Measurements from ENCODE around the gene AK1. TPM values are rescaled to one million over a fixed set of nuclear protein-coding genes. Genes with fewer than 3 reads are reported as not detected.
A peak's percentile ranks its signal among the peaks of the same experiment; 100 is the strongest.

The AK1 gene
- total RNA-seq, 2 experiments from 2014 or later, result 46.7 to 52.6 TPM

GRCh38 chr9:127860779-127861178 lies 16.7 kb downstream of the AK1 start:
- Histone ChIP-seq H3K36me3 (ENCODE audit: insufficient read depth, low read length) (no peaks in the 10 kb centered on the region), H3K27me3 (ENCODE audit: control insufficient read depth in 1 of 2, insufficient read depth in 2 of 2, low read length in 2 of 2) (no peaks in the 10 kb centered on the region), H3K4me1 (ENCODE audit: insufficient read depth, low read length) (peaks cover 65% of the 10 kb centered on the region), H3K4me3 (ENCODE audit: low read length) (no peak overlapping the region), H3K9me3 (ENCODE audit: control insufficient read depth in 1 of 2, insufficient read depth in 1 of 2, low read length in 2 of 2) (no peaks in the 10 kb centered on the region), H3K27ac (ENCODE audit: low read depth in 1 of 2, low read length in 2 of 2) (no peak overlapping the region)
- Mint-ChIP-seq H3K36me3 (ENCODE audit: low read depth) (peaks cover 3% of the 10 kb centered on the region), H3K9me3 (no peaks in the 10 kb centered on the region), H3K27me3 (no peaks in the 10 kb centered on the region), H3K27ac (peak overlapping the region; percentile 87), H3K4me3 (no peak overlapping the region), H3K4me1 (ENCODE audit: low read depth) (peaks cover 38% of the 10 kb centered on the region)
- DNase-seq, result no peak
- ChIA-PET CTCF (no interaction called here), POLR2A (interaction anchor here (1.0 kb wide), 1 partner anchor 8 kb away, joined by 3 read pairs; no protein-coding TSS in a partner anchor)
- no peak for TF ChIP-seq CTCF (IDR thresholded peaks at IDR 0.05)
- ATAC-seq (ENCODE audit: poor library complexity), result no peak
- intact Hi-C loops (cut with DNase I, micrococcal nuclease), result loop anchor here in 1 of 2 experiments (5.0 kb wide), 1 partner anchor 37 kb away; the partner anchor contains the start of gene ST6GALNAC6

GRCh38 chr9:127860260-127860659 lies 17.2 kb downstream of the AK1 start:
- Histone ChIP-seq H3K4me3 (ENCODE audit: low read length) (no peak overlapping the region), H3K27ac (ENCODE audit: low read depth in 1 of 2, low read length in 2 of 2) (no peak overlapping the region), H3K4me1 (ENCODE audit: insufficient read depth, low read length) (peaks cover 66% of the 10 kb centered on the region), H3K36me3 (ENCODE audit: insufficient read depth, low read length) (no peaks in the 10 kb centered on the region), H3K9me3 (ENCODE audit: control insufficient read depth in 1 of 2, insufficient read depth in 1 of 2, low read length in 2 of 2) (no peaks in the 10 kb centered on the region), H3K27me3 (ENCODE audit: control insufficient read depth in 1 of 2, insufficient read depth in 2 of 2, low read length in 2 of 2) (no peaks in the 10 kb centered on the region)
- peak overlapping the region; percentile 87 for H3K27ac Mint-ChIP-seq
- ATAC-seq (ENCODE audit: poor library complexity) (no peak), DNase-seq (no peak)
- H3K4me1 Mint-ChIP-seq (ENCODE audit: low read depth), result peaks cover 38% of the 10 kb centered on the region
- H3K27me3 Mint-ChIP-seq, result no peaks in the 10 kb centered on the region
- ChIA-PET CTCF (interaction anchor here (0.6 kb wide), 1 partner anchor 306 kb away, joined by 3 read pairs; no protein-coding TSS in a partner anchor), POLR2A (no interaction called here)
- no peak for TF ChIP-seq CTCF (IDR thresholded peaks at IDR 0.05)
- intact Hi-C loops (cut with DNase I, micrococcal nuclease), result loop anchor here in 1 of 2 experiments (5.0 kb wide), 1 partner anchor 37 kb away; the partner anchor contains the start of gene ST6GALNAC6
- no peak overlapping the region for H3K4me3 Mint-ChIP-seq
- H3K9me3 Mint-ChIP-seq, result no peaks in the 10 kb centered on the region
- no peaks in the 10 kb centered on the region for H3K36me3 Mint-ChIP-seq (ENCODE audit: low read depth)

- DNase-seq (no peak), ATAC-seq (ENCODE audit: poor library complexity) (no peak)
- POLR2A ChIA-PET, result interaction anchor here (1.1 kb wide), 1 partner anchor 61 kb away, joined by 3 read pairs; no protein-coding TSS in a partner anchor
- H3K4me3 ChIP-seq (ENCODE audit: low read length), result no peak overlapping the region
- Mint-ChIP-seq H3K36me3 (ENCODE audit: low read depth) (no peaks in the 10 kb centered on the region), H3K9me3 (no peaks in the 10 kb centered on the region), H3K27ac (no peak overlapping the region), H3K27me3 (no peaks in the 10 kb centered on the region), H3K4me1 (ENCODE audit: low read depth) (peaks cover 37% of the 10 kb centered on the region), H3K4me3 (no peak overlapping the region)
- CTCF ChIA-PET, result no interaction called here
- H3K9me3 ChIP-seq (ENCODE audit: control insufficient read depth in 1 of 2, insufficient read depth in 1 of 2, low read length in 2 of 2), result no peaks in the 10 kb centered on the region
- no peaks in the 10 kb centered on the region for H3K36me3 ChIP-seq (ENCODE audit: insufficient read depth, low read length)
- no peaks in the 10 kb centered on the region for H3K27me3 ChIP-seq (ENCODE audit: control insufficient read depth in 1 of 2, insufficient read depth in 2 of 2, low read length in 2 of 2)
- TF ChIP-seq CTCF (IDR thresholded peaks at IDR 0.05), result no peak
- no peak overlapping the region for H3K27ac ChIP-seq (ENCODE audit: low read depth in 1 of 2, low read length in 2 of 2)
- peaks cover 72% of the 10 kb centered on the region for H3K4me1 ChIP-seq (ENCODE audit: insufficient read depth, low read length)
- intact Hi-C loops (cut with DNase I, micrococcal nuclease), result no loop called here
Measured at GRCh38 chr9:127858041-127858512, 19.4 kb downstream of the AK1 start.

Measured in CD4-positive, alpha-beta T cell (primary cell).